SH-SY5Y (cell line): Measurements from ENCODE around the gene TC2N.

Experiments used
- GATA2 ChIP-seq: IDR thresholded peaks from 2 replicates; pipeline ENCODE4 v1.6.1; 2011; ENCODE audit warnings: mild to moderate bottlenecking, low read depth, low read length
- GATA3 ChIP-seq: IDR thresholded peaks from 2 replicates; pipeline ENCODE4 v1.6.1; 2011; ENCODE audit warnings: low read depth, mild to moderate bottlenecking, low read length, moderate library complexity

GRCh38 chr14:91890291-91890749 is 23.0 kb upstream of the TC2N start:
- TF ChIP-seq GATA2 (no peak), GATA3 (no peak)
